ENCODE measurements around the gene WFDC2.

Gene WFDC2, protein sequence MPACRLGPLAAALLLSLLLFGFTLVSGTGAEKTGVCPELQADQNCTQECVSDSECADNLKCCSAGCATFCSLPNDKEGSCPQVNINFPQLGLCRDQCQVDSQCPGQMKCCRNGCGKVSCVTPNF

DNA sequence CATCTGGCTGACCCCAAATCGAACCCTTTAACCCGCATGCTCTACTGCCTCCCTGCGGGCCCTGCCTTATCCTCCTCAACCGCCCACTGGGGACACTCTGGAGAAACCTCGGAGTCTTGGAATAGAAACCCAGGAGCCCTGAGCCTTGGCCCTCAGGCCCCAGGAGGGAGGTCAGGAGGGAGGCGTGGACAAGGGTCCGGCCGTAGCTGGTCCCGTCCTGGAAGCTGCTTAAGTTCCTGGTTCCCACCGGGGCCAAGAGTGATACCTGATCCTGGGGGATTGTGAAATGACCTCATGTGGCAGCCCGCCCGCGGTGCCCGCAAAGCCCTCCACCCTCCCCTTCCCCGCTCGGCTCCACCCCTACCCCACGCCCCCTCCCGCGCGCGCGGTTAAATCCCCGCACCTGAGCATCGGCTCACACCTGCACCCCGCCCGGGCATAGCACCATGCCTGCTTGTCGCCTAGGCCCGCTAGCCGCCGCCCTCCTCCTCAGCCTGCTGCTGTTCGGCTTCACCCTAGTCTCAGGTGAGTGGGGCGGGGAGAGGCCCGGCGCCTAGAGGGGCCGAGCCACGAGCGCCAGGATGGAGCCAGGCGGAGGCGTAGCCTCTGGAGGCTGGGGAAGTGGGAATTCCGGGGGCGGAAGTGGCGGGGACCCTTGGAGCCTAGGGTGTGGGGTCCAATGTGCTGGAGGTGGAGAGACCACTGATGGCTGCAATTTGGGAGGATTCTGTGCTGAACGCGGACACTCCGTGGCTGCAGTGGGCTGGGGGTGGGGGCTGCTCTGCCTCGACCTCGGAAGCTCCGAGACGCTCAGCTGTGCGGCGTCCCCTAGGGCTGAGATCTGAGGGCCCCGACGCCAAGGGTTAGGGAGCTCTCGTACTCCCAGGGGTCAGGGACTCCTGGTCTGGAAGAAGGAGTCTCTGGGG, at the start of gene WFDC2:
TSS of gene WFDC2 (plus strand) at position 418 of the 926 bp plus-strand sequence. CDS start at position 447, 29 bp downstream.
- no peak for DNase-seq (ENCODE audit: low read depth)

GRCh38 chr20:45420125-45420524, 49.4 kb upstream of the WFDC2 start:
- no peak for DNase-seq (ENCODE audit: low read depth)

DNA sequence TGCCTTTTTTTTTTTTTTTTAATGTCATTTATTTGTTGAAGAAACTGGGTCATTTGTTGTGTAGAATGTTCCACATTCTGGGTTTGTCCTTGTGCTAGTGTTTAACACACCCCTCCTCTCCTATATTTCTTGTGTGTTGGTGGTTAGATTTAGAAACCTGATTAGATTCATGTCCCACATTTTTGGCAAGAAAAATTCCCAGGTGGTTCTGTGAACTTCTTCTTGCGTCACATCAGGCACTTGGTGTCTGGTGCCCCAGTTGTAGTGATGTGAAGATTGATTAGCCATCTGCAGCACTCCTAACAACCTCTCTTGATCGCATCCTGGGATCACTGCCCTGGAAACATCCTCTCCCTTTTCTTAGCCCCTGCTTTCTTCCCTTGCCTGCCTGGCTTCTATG, 45.9 kb upstream of the WFDC2 start:
- DNase-seq (ENCODE audit: low read depth) = no peak

- DNase-seq (ENCODE audit: low read depth) = no peak
Observed at GRCh38 chr20:45425561-45425960, 44.0 kb upstream of the WFDC2 start.

DNA sequence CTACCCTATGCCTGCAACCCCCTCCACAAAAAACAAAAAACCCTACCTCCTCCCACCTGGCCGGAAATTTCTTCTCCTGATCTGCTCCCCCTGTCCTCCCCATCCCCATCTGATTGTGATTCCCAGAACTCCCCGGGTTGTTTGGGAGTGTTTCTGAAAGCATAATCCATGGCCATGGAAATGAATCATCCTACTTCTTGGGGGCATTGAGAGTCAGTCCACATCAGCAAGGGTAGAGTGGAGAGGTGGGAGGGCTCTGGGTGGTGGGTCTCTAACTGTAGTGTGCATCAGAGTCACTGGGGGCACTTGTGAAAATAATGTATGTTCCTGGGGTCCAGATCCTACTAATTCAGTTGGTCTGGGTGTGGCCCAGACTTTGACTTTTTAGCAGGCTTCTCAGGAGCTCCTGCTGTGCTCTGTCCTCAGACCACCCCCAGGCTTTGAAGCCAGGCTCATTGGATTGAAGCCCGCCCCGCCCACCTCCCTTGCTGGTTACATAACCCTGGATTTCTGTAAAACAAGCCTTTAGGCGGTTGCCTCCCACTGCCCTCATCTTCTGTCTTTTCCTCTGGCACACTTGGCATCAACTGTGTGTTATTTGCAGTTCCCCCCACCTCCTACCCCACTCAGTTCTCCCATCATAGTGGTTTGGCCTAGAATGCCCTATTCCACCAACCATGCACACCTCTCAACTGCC, 43.1 kb upstream of the WFDC2 start:
- DNase-seq (ENCODE audit: low read depth) = no peak

DNA sequence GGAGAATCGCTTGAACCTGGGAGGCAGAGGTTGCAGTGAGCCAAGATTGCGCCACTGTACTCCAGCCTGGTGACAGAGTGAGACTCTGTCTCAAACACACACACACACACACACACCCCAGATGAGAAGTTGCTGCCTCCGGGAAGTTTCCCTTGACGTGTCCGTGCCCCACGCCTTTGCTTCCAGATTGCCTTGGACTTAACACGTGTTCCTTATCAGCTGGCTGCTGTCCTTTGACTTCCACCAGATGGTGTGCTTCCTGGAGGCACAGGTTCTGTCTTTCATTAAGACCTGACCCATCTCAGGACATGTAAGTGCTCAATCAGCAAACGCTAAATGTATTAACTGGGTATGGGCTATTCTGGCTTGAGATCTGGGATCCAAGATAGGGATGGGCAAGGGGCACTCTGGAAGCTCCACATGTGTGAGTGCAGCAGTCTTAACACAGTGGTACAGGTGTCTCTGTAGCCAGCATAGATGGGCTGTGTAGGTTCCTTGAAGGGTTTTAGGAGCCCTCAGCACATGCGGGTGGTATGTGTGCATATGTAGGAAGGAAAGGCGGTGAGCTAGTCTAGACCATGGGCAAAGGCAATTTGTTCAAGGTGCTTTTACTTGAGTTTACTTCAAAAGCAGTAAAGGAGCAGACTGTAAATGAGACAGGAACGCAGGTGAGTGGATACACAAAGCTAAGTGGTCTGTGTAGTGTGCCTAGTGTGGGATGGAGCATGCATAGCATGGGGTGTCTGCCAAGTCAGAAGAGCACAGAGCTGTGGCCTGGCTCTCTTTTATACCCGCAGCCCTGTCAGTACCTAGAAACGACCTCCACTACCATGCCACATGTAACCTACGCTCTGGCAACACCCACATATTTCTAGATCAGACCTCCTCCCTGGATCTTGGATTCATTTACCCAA, 42.1 kb upstream of the WFDC2 start:
- DNase-seq (ENCODE audit: low read depth) = no peak

DNA sequence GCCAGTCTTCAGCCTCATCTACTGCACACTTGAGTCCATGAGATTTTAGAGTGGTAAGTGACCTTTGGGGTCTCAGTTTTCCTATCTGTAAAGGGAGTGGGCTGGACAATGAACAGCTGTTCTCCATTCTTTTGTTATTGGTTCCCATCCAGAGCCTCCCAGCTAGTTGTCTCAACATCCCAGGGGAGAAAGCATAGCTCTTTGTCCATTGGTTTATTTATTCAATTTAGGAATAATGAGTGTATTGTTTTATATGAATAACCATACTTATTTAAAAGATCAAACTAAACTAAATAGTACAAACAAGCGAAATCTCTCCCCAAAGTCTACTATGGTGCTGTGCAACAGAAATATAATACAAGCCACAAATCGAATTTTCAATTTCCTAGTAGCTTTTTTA, 39.9 kb upstream of the WFDC2 start:
- no peak for DNase-seq (ENCODE audit: low read depth)

- DNase-seq (ENCODE audit: low read depth) = no peak
Observed at GRCh38 chr20:45432294-45432693, 37.3 kb upstream of the WFDC2 start.

DNA sequence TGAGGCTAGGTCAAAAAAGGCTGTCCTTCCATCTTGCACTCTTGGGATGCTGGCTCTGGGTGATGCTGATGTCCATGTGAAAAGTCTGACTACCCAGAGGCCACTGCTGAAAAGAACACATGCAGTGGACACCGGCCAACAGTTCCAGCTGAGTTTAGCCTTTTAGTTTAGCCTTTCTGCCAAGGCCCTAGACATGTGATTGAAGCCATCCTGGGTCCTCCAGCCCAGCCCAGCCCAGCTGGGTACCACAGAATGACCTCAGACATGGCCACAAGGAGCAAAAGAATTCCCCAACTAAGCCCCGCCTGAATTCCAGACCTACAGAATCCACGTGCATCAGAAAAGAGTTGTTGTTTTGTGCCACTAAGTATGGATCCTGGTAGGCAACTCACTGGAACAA, 36.2 kb upstream of the WFDC2 start:
- DNase-seq (ENCODE audit: low read depth) = peak; percentile 16

GRCh38 chr20:45433976-45434375, 35.6 kb upstream of the WFDC2 start:
- no peak for DNase-seq (ENCODE audit: low read depth)

DNA sequence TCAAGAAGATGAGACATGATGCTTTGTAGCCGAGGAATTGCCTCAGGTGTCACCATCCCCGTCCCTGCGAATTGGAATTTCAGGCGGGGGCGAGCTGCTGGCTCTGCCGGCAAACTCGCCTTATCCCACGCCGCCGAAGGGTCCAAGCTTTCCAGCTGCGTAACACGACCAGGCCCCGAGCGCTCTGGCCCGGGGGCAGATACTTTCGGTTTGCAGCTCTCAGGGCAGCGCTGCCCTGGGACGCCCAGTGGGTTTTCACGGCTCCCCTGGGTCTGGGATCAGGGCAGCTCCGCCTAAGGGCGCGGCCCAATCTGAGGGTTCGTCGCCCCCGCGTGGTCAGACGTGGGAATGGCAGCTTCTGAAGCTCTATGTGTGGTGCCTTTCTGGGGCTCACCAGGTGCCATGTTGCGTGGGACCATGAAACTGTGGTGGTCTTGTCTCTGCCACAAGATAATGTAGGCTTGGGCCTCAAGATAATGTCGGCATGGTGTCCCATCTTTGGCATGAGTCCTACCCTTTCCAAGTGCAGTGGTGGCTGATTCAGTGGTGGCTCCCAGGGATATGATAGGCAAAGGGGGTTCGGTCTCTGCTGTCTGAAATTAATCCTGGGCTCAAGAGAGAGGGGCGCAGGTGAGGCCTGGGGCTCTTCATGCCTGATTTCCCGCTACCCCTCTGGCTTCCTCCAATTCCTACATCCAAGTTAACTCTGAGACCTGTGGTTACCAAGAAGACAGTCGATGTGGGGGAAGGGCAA, 32.6 kb upstream of the WFDC2 start:
- DNase-seq (ENCODE audit: low read depth) = peak; percentile 94

- no peak for DNase-seq (ENCODE audit: low read depth)
Observed at GRCh38 chr20:45440424-45440823, 29.1 kb upstream of the WFDC2 start.

DNA sequence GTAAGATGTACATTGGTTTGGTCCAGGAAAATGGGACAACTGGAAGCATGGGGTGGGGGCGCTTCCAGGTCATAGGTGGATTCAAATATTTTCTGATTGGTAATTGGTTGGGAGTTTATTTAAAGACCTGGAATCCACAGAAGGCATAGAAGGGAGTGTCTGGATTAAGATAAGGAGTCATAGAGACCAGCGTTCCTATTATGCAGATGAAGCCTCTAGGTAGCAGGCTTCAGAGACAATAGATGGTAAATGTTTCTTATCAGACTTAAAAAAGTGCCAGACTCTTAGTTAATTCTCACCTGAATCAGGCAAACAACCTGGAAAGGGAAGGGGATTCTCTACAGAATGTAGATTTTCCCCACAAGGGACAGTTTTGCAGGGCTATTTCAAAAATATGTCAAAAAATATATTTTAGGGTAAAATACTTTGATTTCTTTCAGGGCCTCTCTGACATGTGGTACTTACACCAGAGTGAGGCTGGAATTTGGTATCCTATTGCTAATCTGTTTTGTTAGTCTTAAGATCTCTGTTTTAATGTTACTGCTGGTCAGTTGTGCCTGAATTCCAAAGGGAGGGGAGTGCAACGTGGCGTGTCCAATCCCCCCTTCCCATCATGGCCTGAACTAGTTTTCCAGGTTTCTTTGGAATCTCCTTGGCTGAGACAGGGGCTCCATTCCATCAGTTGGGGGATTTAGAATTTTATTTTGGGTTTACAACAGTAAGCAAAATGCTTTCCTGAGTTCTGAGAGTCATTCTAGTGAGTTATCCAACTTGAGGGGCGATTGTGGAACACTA, 28.5 kb upstream of the WFDC2 start:
- no peak for DNase-seq (ENCODE audit: low read depth)

GRCh38 chr20:45441746-45442145, 27.8 kb upstream of the WFDC2 start:
- DNase-seq (ENCODE audit: low read depth) = no peak

GRCh38 chr20:45444050-45444449, 25.5 kb upstream of the WFDC2 start:
- no peak for DNase-seq (ENCODE audit: low read depth)

- peak; percentile 64 for DNase-seq (ENCODE audit: low read depth)
Observed at GRCh38 chr20:45445805-45446562, 23.6 kb upstream of the WFDC2 start.

DNA sequence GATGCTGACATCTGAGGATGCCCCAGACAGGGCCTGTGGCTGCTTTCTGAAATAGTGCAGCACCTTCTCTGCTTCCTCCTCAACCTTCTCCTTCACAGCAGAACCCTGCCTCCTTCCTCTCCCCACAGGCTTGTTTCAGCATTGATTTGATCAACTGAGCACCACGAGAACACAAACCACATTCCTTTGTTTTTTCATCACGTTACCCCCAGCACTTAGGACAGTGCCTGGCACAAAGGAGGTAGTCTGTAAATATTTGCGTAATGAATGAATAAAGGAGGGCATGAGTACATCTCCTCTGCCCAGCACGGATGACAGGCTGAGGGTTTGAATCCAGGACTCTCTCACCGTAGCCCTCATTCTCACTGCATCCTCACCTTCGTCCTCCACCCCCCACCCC, 21.3 kb upstream of the WFDC2 start:
- DNase-seq (ENCODE audit: low read depth) = no peak

- no peak for DNase-seq (ENCODE audit: low read depth)
Observed at GRCh38 chr20:45449528-45449927, 20.0 kb upstream of the WFDC2 start.

DNA sequence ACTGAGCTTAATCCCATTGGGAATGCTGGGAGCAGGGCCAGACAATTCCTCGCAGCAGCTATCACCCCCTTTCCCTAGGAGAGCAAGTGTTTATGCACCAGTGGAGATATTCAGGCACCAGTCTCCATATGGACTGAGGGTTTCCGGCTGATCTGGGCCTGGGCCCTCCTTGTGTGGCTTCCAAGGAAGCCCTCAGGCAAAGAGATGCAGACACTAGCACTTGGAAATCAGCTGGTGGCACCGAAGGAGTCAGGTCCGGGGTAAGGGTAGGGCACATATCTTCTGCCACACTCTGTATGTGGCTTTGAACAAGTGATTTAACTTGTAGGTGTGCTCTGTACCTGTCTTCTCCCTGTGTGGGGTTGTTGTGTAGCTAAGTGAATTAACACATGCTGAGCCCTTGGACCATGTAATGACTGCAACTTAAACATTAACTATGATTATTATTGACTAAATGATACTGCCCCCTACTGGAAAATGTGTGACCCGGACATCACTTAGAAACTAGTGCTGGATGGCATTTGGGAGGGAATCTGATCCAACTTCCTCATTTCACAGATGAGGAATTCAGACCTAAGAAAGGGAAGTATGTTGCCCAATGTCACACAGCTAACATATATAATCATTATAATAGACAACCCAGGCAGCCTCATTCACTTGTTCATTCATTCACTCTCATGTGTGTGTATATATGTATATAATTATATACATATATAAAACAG, 19.3 kb upstream of the WFDC2 start:
- DNase-seq (ENCODE audit: low read depth) = peak; percentile 72
